DMS53 (cell line): ENCODE results near the gene FHOD3.
"Not testable (repeated sequence)": the region's sequence is repeated elsewhere in the genome, so short reads cannot be mapped to it uniquely, and the experiment has no call there.

Source experiments
- DNase-seq: peaks from one replicate; lab custom pipeline; 2025; lab: John Stamatoyannopoulos, UW

The FHOD3 gene

GRCh38 chr18:36711014-36711725, 413.7 kb downstream of the FHOD3 start:
- DNase-seq, result no peak

- DNase-seq, result no peak
Observed at GRCh38 chr18:36711813-36712444, 414.4 kb downstream of the FHOD3 start.

GRCh38 chr18:36714476-36714875, 417.0 kb downstream of the FHOD3 start:
- DNase-seq, result no peak

GRCh38 chr18:36717422-36718110, 420.1 kb downstream of the FHOD3 start:
- DNase-seq, result no peak

- no peak for DNase-seq
Observed at GRCh38 chr18:36718705-36719328, 421.3 kb downstream of the FHOD3 start.

GRCh38 chr18:36719630-36720029, 422.1 kb downstream of the FHOD3 start:
- DNase-seq, result no peak

- DNase-seq, result not testable (repeated sequence)
Observed at GRCh38 chr18:36721351-36721750, 423.8 kb downstream of the FHOD3 start.

- no peak for DNase-seq
Observed at GRCh38 chr18:36724169-36724568, 426.7 kb downstream of the FHOD3 start.

- no peak for DNase-seq
Observed at GRCh38 chr18:36724591-36725001, 427.1 kb downstream of the FHOD3 start.

GRCh38 chr18:36728345-36728744, 430.8 kb downstream of the FHOD3 start:
- no peak for DNase-seq

- DNase-seq, result no peak
Observed at GRCh38 chr18:36729197-36729596, 431.7 kb downstream of the FHOD3 start.

GRCh38 chr18:36732264-36732663, 434.8 kb downstream of the FHOD3 start:
- DNase-seq, result no peak

- DNase-seq, result peak; percentile 17
Observed at GRCh38 chr18:36733150-36733549, 435.6 kb downstream of the FHOD3 start.

GRCh38 chr18:36734596-36734995, 437.1 kb downstream of the FHOD3 start:
- no peak for DNase-seq

- DNase-seq, result no peak
Observed at GRCh38 chr18:36735130-36735529, 437.6 kb downstream of the FHOD3 start.

- DNase-seq, result no peak
Observed at GRCh38 chr18:36736094-36736493, 438.6 kb downstream of the FHOD3 start.

GRCh38 chr18:36737316-36737715, 439.8 kb downstream of the FHOD3 start:
- DNase-seq, result no peak

- no peak for DNase-seq
Observed at GRCh38 chr18:36744261-36744876, 446.9 kb downstream of the FHOD3 start.

GRCh38 chr18:36745219-36745975, 447.9 kb downstream of the FHOD3 start:
- no peak for DNase-seq

GRCh38 chr18:36752929-36753865, 455.7 kb downstream of the FHOD3 start:
- DNase-seq, result no peak
